GM12801 (cell line): ENCODE results near the gene ORMDL2.

Experiments used
- CTCF ChIP-seq: IDR thresholded peaks from one replicate; pipeline ENCODE4 v1.5.1; 2011; ENCODE audit warnings: control low read depth; ENCODE audit not compliant: insufficient read length; ENCODE audit errors: extremely low read depth

The ORMDL2 gene

GRCh38 chr12:55795950-55796349, 21.9 kb upstream of the ORMDL2 start:
- no peak for TF ChIP-seq CTCF

- no peak for TF ChIP-seq CTCF
Observed at GRCh38 chr12:55797068-55797467, 20.8 kb upstream of the ORMDL2 start.

- TF ChIP-seq CTCF: no peak
Observed at GRCh38 chr12:55797550-55797949, 20.3 kb upstream of the ORMDL2 start.

GRCh38 chr12:55806982-55807381, 10.9 kb upstream of the ORMDL2 start:
- no peak for TF ChIP-seq CTCF

- no peak for TF ChIP-seq CTCF
Observed at GRCh38 chr12:55809274-55809673, 8.6 kb upstream of the ORMDL2 start.

- TF ChIP-seq CTCF: no peak
Observed at GRCh38 chr12:55812088-55812487, 5.8 kb upstream of the ORMDL2 start.

- no peak for TF ChIP-seq CTCF
Observed at GRCh38 chr12:55814257-55814656, 3.6 kb upstream of the ORMDL2 start.

GRCh38 chr12:55815473-55815872, 2.4 kb upstream of the ORMDL2 start:
- no peak for TF ChIP-seq CTCF
